Subcutaneous adipose tissue (tissue), 4 donors: Measurements from ENCODE around the gene XCL1. TPM values are rescaled to one million over a fixed set of nuclear protein-coding genes. Genes with fewer than 3 reads are reported as not detected.
"Not testable (repeated sequence)": the region's sequence is repeated elsewhere in the genome, so short reads cannot be mapped to it uniquely, and the experiment has no call there.

Experiments
- total RNA-seq, 4 donors: library from RNA; depleted of rRNA; stranded (reverse); fragments of >200 nt; gene quantifications; one replicate each; pipeline ENCODE4 v1.1.0, GENCODE V29; 2016
- TF ChIP-seq, protein P1 (sequence below): fragments of 450-650 bp; IDR thresholded peaks from one replicate; pipeline ENCODE4 v1.5.1; 2016; ENCODE audit warnings: low read depth, mild to moderate bottlenecking, control low read depth, antibody characterized with exemption, moderate library complexity

The XCL1 gene, protein sequence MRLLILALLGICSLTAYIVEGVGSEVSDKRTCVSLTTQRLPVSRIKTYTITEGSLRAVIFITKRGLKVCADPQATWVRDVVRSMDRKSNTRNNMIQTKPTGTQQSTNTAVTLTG
- under 1 TPM in 1 of 4 donors, not detected in 3; 0.68 TPM for total RNA-seq

- TF ChIP-seq, protein P1, sequence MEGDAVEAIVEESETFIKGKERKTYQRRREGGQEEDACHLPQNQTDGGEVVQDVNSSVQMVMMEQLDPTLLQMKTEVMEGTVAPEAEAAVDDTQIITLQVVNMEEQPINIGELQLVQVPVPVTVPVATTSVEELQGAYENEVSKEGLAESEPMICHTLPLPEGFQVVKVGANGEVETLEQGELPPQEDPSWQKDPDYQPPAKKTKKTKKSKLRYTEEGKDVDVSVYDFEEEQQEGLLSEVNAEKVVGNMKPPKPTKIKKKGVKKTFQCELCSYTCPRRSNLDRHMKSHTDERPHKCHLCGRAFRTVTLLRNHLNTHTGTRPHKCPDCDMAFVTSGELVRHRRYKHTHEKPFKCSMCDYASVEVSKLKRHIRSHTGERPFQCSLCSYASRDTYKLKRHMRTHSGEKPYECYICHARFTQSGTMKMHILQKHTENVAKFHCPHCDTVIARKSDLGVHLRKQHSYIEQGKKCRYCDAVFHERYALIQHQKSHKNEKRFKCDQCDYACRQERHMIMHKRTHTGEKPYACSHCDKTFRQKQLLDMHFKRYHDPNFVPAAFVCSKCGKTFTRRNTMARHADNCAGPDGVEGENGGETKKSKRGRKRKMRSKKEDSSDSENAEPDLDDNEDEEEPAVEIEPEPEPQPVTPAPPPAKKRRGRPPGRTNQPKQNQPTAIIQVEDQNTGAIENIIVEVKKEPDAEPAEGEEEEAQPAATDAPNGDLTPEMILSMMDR: not testable (repeated sequence)
These were observed at the start of gene XCL1 for GRCh38 chr1:168576245-168576688. XCL1 (plus strand) TSS chr1:168576605; CDS start chr1:168576638, 33 bp downstream.

DNA sequence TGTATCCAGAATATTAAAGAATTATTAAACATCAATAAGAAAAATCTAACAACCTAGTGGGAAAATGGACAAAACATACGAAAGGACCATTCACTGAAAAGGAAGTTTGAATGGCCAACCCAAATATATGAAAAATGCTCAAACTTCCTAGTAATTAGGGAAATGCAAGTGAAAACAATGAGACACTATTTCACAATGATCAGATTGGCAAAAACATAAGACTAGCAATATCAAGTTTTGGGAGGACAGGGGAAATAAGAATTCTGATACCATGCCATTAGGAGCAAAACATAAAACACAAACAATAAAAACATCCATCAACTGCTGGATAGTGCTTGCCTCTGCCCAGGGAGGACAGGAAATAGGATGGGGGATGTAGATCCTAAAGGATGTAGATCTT is 46.9 kb upstream of the XCL1 start:
- TF ChIP-seq, protein P1: no peak

DNA sequence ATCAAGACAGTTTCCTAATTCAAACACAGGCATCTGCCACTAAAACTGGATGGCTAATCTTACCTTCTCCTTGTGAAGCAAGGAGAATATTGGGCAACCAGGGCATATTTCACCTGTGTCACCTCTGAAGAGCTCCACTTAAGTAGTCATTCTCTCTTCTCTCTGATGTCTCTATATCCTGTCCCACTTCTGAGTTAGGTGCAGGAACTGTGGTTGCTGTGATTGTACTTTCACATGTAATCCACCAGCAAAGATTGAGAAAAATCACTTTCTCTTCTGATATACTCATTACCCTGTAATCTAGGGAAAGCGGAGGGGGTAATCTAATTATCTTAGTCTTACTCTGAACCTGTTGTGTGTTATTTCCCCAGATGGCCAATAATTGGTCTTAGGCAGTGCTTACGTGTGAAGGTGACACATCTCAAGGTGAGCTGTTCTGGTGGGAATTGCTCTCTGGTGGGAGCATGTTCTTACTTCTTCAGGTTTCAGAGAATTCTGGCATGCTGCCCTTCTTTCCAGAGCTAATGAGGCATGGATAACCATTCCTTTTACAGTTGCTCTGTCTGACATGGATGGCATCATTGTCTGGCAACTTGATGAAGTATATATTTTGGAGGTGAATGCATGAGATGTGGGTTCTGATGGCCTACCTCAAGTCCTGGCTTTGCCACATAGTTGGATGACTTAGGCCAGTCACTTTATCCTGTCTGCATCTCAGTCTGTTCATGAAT is 44.6 kb upstream of the XCL1 start:
- TF ChIP-seq, protein P1: no peak

GRCh38 chr1:168535536-168535935 is 40.9 kb upstream of the XCL1 start:
- TF ChIP-seq, protein P1: no peak

DNA sequence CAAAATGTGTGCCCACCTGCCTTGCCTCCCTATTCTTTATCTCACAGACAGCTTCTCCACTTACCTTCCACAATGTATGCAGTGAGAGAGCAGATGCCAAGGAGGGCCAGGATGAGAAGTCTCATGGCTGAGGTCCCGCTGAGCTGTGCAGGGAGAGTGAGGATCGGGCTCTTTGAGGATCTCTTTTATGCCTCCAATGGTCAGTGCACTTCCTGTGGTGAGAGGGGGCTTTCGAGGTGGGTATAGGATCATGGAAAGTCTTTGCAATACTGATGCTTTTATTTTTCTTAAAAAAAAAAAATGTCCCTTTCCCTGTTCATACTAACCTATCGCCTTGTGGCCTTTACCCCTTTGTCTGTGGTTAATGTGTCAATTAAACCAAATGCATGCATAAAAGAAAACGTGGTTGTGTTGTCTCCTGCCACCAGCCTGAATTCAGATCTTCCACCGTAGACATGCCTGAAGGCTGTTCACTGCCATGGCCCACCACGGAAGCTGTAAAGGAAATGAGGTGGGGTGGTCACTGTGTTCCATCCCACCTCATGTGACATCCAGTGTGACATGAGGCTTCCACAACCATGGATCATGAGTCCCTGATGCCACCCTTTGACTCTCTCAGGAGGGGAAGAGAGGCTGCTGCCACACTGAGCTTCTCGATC is 32.4 kb upstream of the XCL1 start, which contains the start of gene XCL2:
Gene XCL2, minus strand, starts transcription at position 158 of the 659 bp plus-strand sequence. Its CDS starts 33 bp downstream, at position 125.
- TF ChIP-seq, protein P1: not testable (repeated sequence)

DNA sequence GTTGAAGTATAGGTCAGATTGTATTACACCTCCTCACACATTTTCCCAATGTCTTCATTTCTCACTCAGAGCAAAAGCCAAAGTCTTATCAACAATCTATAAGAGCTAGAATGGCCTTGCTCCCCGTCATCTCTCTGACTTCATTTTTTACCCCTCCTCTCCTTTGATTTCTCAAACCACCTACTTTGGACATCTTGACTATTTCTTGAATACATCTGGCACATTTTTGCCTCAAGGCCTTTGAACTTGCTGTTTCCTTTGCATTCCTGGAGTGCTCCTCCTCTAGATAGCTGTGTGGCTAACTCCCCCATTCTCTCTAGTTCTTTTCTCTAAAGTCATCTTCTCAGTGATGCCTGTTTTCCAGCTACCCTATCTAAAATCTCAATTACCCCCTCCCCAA is 25.4 kb upstream of the XCL1 start:
- TF ChIP-seq, protein P1: no peak

GRCh38 chr1:168551688-168552087 is 24.7 kb upstream of the XCL1 start:
- TF ChIP-seq, protein P1: no peak
